Dendritic cell treated with granulocyte-macrophage colony-stimulating factor and Interleukin-4, amounts not matched to agents 40 ng/mL and 50 ng/mL, for 4 days (primary cell): Measurements from ENCODE around the gene EIF1.

ENCODE experiments used
- H3K27ac Mint-ChIP-seq: one replicate; pipeline ENCODE4 v1.8.0; 2022; ENCODE audit warnings: mild to moderate bottlenecking, mixed read lengths
- H3K27me3 Mint-ChIP-seq: one replicate; pipeline ENCODE4 v1.8.0; 2022; ENCODE audit warnings: mild to moderate bottlenecking, mixed read lengths
- H3K36me3 Mint-ChIP-seq: one replicate; pipeline ENCODE4 v1.8.0; 2022; ENCODE audit warnings: low read depth, mixed read lengths
- H3K4me1 Mint-ChIP-seq: one replicate; pipeline ENCODE4 v1.8.0; 2022; ENCODE audit warnings: low read depth, mixed read lengths
- H3K4me3 Mint-ChIP-seq: one replicate; pipeline ENCODE4 v1.8.0; 2022; ENCODE audit warnings: mild to moderate bottlenecking, moderate library complexity, mixed read lengths
- H3K9me3 Mint-ChIP-seq: one replicate; pipeline ENCODE4 v1.8.0; 2022; ENCODE audit warnings: mixed read lengths
- intact Hi-C: fragments of 100-400 bp; cut with micrococcal nuclease; formaldehyde crosslinking; loops from one replicate; pipeline ENCODE4 v1.15.0; 2022

The EIF1 gene

DNA sequence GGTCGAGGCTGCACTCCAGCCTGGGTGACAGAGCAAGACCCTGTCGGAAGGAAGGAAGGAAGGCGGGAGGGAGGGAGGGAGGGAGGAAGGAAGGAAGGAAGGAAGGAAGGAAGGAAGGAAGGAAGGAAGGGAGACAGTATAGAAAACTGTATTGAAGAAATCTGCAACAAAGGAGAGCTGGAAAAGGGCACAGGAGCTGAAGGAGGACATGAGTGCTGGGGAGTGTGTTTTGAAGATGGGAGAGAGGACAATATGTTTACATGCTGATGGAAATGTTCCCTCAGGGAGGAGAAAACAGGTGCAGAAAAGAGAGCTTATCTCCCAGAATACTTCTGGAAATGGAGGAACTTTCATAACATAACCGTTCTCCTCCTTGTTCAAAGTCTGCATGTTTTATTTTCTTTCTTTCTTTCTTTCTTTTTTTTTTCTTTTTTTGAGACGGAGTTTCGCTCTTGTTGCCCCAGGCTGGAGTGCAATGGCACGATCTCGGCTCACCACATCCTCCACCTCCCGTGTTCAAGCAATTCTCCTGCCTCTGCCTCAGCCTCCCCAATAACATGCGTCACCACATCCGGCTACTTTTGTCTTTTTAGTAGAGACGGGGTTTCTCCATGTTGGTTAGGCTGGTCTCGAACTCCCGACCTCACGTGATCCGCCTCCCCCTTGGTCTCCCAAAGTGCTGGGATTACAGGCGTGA, 48.4 kb downstream of the EIF1 start:
- intact Hi-C loops = loop anchor here (10.0 kb wide), 1 partner anchor 128 kb away; the partner anchor contains the start of gene KLHL11
- peaks cover 66% of the 10 kb centered on the region for H3K27me3 Mint-ChIP-seq
- H3K4me1 Mint-ChIP-seq = peaks cover 18% of the 10 kb centered on the region
- no peaks in the 10 kb centered on the region for H3K9me3 Mint-ChIP-seq
- no peak overlapping the region for H3K4me3 Mint-ChIP-seq
- no peak overlapping the region for H3K27ac Mint-ChIP-seq
- H3K36me3 Mint-ChIP-seq = no peaks in the 10 kb centered on the region

DNA sequence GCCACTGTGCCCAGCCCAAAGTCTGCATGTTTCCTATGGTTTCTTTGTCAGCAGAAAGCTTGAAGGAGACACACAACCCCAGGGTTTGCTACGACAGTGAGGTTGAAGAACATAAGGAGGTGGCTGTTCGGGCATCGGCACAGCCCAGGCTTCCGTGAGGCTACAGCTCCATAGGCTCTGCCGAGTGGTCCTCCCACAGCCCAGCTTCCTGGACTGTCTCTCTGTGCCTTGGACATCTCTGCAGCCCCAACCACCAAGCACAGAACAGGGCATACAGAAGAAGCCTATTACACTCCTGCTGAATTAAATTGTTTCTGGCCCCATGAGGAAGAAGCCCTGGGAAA, 49.0 kb downstream of the EIF1 start:
- Mint-ChIP-seq H3K4me1 (peaks cover 18% of the 10 kb centered on the region), H3K9me3 (no peaks in the 10 kb centered on the region), H3K4me3 (no peak overlapping the region), H3K36me3 (no peaks in the 10 kb centered on the region), H3K27me3 (peaks cover 62% of the 10 kb centered on the region), H3K27ac (no peak overlapping the region)
- intact Hi-C loops = loop anchor here (1.0 to 10.0 kb wide), 2 partner anchors 64 to 127 kb away; partner anchors contain the start of gene KLHL11

DNA sequence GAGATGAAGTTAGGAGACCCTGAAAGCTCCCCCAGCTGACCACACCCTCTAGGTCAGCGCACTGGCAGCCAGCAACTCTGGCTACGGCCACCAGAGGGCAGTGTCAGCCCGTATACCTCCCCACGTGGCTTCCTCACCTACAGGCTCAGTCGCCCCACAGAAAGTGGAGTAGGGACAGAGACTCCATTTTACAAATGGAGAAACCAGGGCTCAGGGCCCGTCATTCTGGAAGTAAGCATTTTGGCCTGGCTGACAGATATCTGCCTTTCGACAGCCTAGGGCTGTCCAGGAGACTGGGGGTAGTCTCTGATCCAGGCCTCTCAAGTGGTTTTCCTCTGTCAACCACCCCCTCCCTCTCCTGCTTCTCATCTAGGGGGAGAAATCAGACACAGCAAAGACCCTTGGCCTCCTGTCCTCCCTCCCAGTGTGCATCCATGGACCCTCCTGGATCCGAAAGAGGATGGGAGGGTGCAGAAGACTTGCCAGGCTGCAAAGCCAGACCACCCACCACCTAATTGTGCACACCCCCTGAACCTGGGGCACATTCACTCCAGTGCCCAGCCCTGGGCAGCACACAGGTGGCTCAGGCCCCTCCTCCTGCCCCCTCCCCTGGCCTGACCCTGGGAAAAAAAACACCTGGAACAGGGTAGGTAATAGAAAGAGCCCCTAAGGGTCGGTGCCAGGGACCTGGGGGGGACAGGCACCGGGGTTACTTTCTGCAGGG, 49.6 kb downstream of the EIF1 start:
- H3K9me3 Mint-ChIP-seq = no peaks in the 10 kb centered on the region
- peaks cover 56% of the 10 kb centered on the region for H3K27me3 Mint-ChIP-seq
- H3K27ac Mint-ChIP-seq = no peak overlapping the region
- peaks cover 18% of the 10 kb centered on the region for H3K4me1 Mint-ChIP-seq
- H3K4me3 Mint-ChIP-seq = no peak overlapping the region
- intact Hi-C loops = loop anchor here (1.0 to 10.0 kb wide), 2 partner anchors 63 to 127 kb away; partner anchors contain the start of gene KLHL11
- no peaks in the 10 kb centered on the region for H3K36me3 Mint-ChIP-seq

DNA sequence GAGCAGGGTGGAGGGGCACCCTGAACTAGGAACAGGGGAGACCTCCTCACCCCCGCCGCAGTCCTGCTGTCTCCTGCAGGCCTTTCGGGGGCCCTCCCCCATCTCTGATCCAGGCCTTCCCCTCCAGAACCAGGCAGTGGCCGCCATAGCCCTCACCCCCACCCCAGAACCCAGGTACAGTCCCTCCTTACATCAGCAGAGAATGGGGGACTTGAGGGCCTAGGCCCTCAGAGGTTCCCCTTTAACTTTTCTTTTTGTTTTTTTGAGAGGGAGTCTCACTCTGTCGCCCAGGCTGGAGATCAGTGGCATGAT, 50.1 kb downstream of the EIF1 start:
- Mint-ChIP-seq H3K4me3 (no peak overlapping the region), H3K9me3 (no peaks in the 10 kb centered on the region), H3K27ac (no peak overlapping the region), H3K36me3 (no peaks in the 10 kb centered on the region), H3K27me3 (peaks cover 52% of the 10 kb centered on the region), H3K4me1 (peaks cover 14% of the 10 kb centered on the region)
- intact Hi-C loops = loop anchor here (1.0 to 10.0 kb wide), 2 partner anchors 63 to 126 kb away; partner anchors contain the start of gene KLHL11

DNA sequence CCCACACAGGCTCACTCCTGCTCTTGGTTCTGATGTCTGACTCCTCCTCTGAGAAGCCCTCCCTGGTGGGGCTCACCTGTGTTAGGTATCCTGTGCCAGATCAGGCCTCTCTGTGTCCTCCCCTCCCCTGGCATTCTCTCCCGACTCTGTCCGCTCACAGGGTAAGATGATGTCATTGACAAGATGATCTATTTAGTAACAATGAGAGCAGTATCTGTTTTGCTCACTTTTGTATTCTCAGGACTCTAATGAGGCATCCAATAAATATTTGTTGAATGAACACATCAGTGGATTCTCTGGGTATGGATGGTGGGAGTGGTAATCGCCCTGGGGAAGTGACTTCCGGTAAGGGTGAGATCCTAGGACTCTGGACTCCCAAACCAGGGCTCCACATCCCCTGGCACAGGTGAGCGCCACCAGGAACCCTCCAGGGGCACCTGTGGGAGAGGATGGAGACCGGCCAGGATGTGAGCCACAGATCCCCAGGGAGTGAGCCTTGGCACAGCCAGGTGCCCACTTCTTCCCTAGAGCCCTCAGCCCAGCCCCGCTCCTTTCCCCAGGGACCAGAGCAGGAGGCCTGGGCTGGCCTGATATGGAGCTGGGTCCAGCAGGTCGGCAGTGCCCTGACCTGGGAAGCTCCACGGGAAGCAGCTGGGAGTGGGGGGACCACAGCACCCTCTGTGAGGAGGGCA, 51.1 kb downstream of the EIF1 start:
- Mint-ChIP-seq H3K9me3 (no peaks in the 10 kb centered on the region), H3K4me3 (no peak overlapping the region), H3K27me3 (peaks cover 41% of the 10 kb centered on the region), H3K27ac (no peak overlapping the region), H3K36me3 (no peaks in the 10 kb centered on the region), H3K4me1 (peaks cover 3% of the 10 kb centered on the region)
- intact Hi-C loops = loop anchor here (10.0 kb wide), 1 partner anchor 125 kb away; the partner anchor contains the start of gene KLHL11

DNA sequence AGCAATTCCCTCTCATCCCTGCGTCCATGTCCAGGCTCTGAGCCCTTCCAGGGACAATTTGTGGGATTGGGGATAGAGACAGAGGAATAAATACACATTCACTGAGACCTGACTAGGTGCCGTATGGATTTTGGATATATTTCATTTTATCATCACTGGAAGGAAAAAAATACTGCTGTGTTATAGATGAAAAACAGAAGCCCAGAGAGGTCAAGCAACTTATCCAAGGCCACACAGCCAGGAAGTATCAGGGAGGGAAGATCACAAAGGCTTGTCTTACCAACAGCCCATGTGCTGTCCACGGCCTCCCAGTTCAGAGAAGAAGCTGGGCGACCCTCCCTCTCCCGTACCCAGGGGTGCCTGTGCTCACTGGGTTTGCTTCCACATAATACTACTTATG, 51.8 kb downstream of the EIF1 start:
- Mint-ChIP-seq H3K9me3 (no peaks in the 10 kb centered on the region), H3K27ac (no peak overlapping the region), H3K36me3 (no peaks in the 10 kb centered on the region), H3K27me3 (peaks cover 35% of the 10 kb centered on the region), H3K4me1 (no peaks in the 10 kb centered on the region), H3K4me3 (no peak overlapping the region)
- intact Hi-C loops = no loop called here

DNA sequence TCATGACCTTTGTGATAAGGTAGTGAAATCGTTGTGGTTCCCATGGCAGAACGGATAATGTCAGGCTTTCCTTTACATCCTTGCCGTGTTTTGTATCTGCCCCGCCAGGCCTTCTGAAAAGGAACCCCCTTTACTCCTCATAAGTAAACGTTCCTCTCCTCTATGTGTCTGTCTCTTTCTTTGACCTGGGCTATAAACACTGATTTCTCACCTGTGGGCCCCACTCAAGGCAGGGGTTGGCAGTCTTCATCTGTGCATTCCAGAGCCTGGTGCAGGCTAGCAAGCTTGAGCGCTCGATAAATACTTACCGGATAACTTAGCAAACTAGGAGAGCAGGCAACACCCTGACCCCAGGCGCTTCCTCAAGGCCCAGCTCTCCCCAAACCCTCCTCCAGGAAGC, 53.0 kb downstream of the EIF1 start:
- no peaks in the 10 kb centered on the region for H3K4me1 Mint-ChIP-seq
- peaks cover 25% of the 10 kb centered on the region for H3K27me3 Mint-ChIP-seq

More for the DNA sequence above, 53.0 kb downstream of the EIF1 start:
- intact Hi-C loops = no loop called here
- no peak overlapping the region for H3K4me3 Mint-ChIP-seq
- H3K9me3 Mint-ChIP-seq = no peaks in the 10 kb centered on the region
- H3K27ac Mint-ChIP-seq = no peak overlapping the region
- no peaks in the 10 kb centered on the region for H3K36me3 Mint-ChIP-seq
